ENCODE data around the gene IGF1R. TPM values are rescaled to one million over a fixed set of nuclear protein-coding genes. Genes with fewer than 3 reads are reported as not detected.

The IGF1R gene
- total RNA-seq, 1 experiment from 2014 or later, result 30.9 TPM

- no peak for DNase-seq (ENCODE audit: extremely low read depth, low read depth)
Measured at GRCh38 chr15:98787936-98788757, 139.8 kb downstream of the IGF1R start.

GRCh38 chr15:98789020-98789419 lies 140.7 kb downstream of the IGF1R start:
- DNase-seq (ENCODE audit: extremely low read depth, low read depth), result no peak

- DNase-seq (ENCODE audit: extremely low read depth, low read depth), result no peak
Measured at GRCh38 chr15:98790270-98790669, 141.9 kb downstream of the IGF1R start.

- no peak for DNase-seq (ENCODE audit: extremely low read depth, low read depth)
Measured at GRCh38 chr15:98791046-98791701, 142.8 kb downstream of the IGF1R start.

GRCh38 chr15:98792117-98792516 lies 143.8 kb downstream of the IGF1R start:
- no peak for DNase-seq (ENCODE audit: extremely low read depth, low read depth)

- no peak for DNase-seq (ENCODE audit: extremely low read depth, low read depth)
Measured at GRCh38 chr15:98794211-98794610, 145.9 kb downstream of the IGF1R start.

- no peak for DNase-seq (ENCODE audit: extremely low read depth, low read depth)
Measured at GRCh38 chr15:98794748-98795147, 146.4 kb downstream of the IGF1R start.

- DNase-seq (ENCODE audit: extremely low read depth, low read depth), result no peak
Measured at GRCh38 chr15:98795980-98796379, 147.6 kb downstream of the IGF1R start.

- no peak for DNase-seq (ENCODE audit: extremely low read depth, low read depth)
Measured at GRCh38 chr15:98796685-98797357, 148.5 kb downstream of the IGF1R start.

- no peak for DNase-seq (ENCODE audit: extremely low read depth, low read depth)
Measured at GRCh38 chr15:98798375-98798893, 150.1 kb downstream of the IGF1R start.

- no peak for DNase-seq (ENCODE audit: extremely low read depth, low read depth)
Measured at GRCh38 chr15:98799461-98800390, 151.4 kb downstream of the IGF1R start.

GRCh38 chr15:98800437-98801233 lies 152.3 kb downstream of the IGF1R start:
- DNase-seq (ENCODE audit: extremely low read depth, low read depth), result peak; percentile 50

GRCh38 chr15:98801234-98801561 lies 152.9 kb downstream of the IGF1R start:
- DNase-seq (ENCODE audit: extremely low read depth, low read depth), result no peak

GRCh38 chr15:98802187-98802586 lies 153.8 kb downstream of the IGF1R start:
- DNase-seq (ENCODE audit: extremely low read depth, low read depth), result no peak

- DNase-seq (ENCODE audit: extremely low read depth, low read depth), result no peak
Measured at GRCh38 chr15:98803228-98804056, 155.1 kb downstream of the IGF1R start.

GRCh38 chr15:98804057-98804380 lies 155.7 kb downstream of the IGF1R start:
- no peak for DNase-seq (ENCODE audit: extremely low read depth, low read depth)

- DNase-seq (ENCODE audit: extremely low read depth, low read depth), result no peak
Measured at GRCh38 chr15:98805434-98806274, 157.3 kb downstream of the IGF1R start.

All from NCI-H460 (cell line).